ENCODE data around the gene HIRIP3.

Gene HIRIP3

GRCh38 chr16:30011714-30012504, 16.5 kb upstream of the HIRIP3 start:
- DNase-seq: no peak
- H3K4me2 ChIP-seq (ENCODE audit: low read depth, low read length): peak overlapping the region; percentile 72; the same call in 1 of the 2 replicates
- no peak for TF ChIP-seq EZH2phosphoT487 (IDR thresholded peaks at IDR 0.05; ENCODE audit: low read length)
- TF ChIP-seq, protein P1, sequence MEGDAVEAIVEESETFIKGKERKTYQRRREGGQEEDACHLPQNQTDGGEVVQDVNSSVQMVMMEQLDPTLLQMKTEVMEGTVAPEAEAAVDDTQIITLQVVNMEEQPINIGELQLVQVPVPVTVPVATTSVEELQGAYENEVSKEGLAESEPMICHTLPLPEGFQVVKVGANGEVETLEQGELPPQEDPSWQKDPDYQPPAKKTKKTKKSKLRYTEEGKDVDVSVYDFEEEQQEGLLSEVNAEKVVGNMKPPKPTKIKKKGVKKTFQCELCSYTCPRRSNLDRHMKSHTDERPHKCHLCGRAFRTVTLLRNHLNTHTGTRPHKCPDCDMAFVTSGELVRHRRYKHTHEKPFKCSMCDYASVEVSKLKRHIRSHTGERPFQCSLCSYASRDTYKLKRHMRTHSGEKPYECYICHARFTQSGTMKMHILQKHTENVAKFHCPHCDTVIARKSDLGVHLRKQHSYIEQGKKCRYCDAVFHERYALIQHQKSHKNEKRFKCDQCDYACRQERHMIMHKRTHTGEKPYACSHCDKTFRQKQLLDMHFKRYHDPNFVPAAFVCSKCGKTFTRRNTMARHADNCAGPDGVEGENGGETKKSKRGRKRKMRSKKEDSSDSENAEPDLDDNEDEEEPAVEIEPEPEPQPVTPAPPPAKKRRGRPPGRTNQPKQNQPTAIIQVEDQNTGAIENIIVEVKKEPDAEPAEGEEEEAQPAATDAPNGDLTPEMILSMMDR (IDR thresholded peaks at IDR 0.05; ENCODE audit: low read length): no peak

GRCh38 chr16:30010844-30011713, 15.7 kb upstream of the HIRIP3 start, which contains the start of gene DOC2A:
Gene DOC2A, minus strand, starts transcription at chr16:30011027. Its CDS starts 805 bp downstream, at chr16:30010222.
- no peak within 1 kb of the TSS for H3K9ac ChIP-seq (ENCODE audit: low read length)

More at GRCh38 chr16:30011714-30012504, 16.5 kb upstream of the HIRIP3 start:
- Histone ChIP-seq H3K9me2 (replicated peaks; ENCODE audit: insufficient read depth, low read length) (no peaks in the 10 kb centered on the region), H3K9me3 (replicated peaks; ENCODE audit: insufficient read depth, low read length) (no peaks in the 10 kb centered on the region), H2AFZ (ENCODE audit: low read length) (no peak overlapping the region), H3F3A (ENCODE audit: insufficient read depth, low read length) (no peaks in the 10 kb centered on the region), H3K27me3 (replicated peaks; ENCODE audit: insufficient read depth, low read length) (peaks cover 62% of the 10 kb centered on the region), H3K4me3 (ENCODE audit: low read length) (no peak overlapping the region), H3K79me2 (ENCODE audit: low read length) (no peaks in the 10 kb centered on the region), H3K4me1 (ENCODE audit: low read length) (no peaks in the 10 kb centered on the region), H3K36me3 (replicated peaks; ENCODE audit: insufficient read depth, low read length) (no peaks in the 10 kb centered on the region), H3K27ac (ENCODE audit: low read length) (no peak overlapping the region), H3K9ac (ENCODE audit: low read length) (no peak overlapping the region), H4K20me1 (ENCODE audit: insufficient read depth, low read length) (no peaks in the 10 kb centered on the region)

DNA sequence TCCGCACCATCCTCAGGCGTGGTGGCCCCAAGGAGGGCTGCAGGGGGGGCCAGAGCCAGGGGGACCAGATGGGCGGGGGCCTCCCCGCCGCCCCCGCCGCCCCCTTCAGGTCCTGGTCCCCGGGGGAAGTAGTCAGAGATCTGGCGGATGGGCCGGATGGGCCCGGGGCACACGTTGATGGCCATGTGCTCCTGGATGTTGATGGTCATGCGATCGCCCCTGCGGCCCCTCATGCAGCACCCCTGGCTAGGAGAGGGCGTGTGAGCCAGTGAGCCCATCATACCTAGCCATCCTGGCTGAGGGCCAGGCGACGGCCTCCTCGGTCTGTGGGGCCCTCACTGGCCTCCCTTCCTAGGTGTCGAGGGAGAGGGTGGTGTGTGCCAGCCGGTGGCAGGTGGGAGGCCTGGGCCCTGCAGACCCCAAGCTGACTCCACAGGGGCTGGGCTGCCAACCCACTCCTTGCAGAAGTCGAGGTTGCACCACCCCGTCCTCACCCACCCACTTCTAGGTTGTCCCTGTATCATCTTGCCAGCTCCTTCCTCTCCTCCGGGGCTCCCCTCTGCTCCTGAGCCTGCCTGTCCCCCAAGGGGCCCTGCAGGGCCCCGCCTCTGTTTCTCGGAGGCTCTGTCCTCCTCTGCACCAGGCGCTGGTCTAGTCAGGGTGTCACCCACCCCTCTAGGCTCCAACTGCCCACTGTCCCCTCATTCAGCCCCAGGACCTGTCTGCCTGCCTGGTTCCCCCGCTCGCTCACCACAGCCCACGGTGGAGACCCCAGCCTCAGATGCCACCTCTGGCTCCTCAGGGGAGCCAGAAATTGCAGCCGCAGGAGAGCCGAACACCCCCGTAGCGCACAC, 14.8 kb upstream of the HIRIP3 start:
- Histone ChIP-seq H3K27ac (ENCODE audit: low read length) (no peak overlapping the region), H2AFZ (ENCODE audit: low read length) (no peak overlapping the region), H3K4me2 (ENCODE audit: low read depth, low read length) (peak overlapping the region; percentile 41; the same call in 1 of the 2 replicates), H3F3A (ENCODE audit: insufficient read depth, low read length) (no peaks in the 10 kb centered on the region), H3K4me3 (ENCODE audit: low read length) (no peak overlapping the region; the same call in 1 of the 2 replicates), H3K79me2 (ENCODE audit: low read length) (no peaks in the 10 kb centered on the region), H3K9ac (ENCODE audit: low read length) (no peak overlapping the region), H4K20me1 (ENCODE audit: insufficient read depth, low read length) (no peaks in the 10 kb centered on the region), H3K9me2 (replicated peaks; ENCODE audit: insufficient read depth, low read length) (no peaks in the 10 kb centered on the region), H3K9me3 (replicated peaks; ENCODE audit: insufficient read depth, low read length) (no peaks in the 10 kb centered on the region), H3K27me3 (replicated peaks; ENCODE audit: insufficient read depth, low read length) (peaks cover 55% of the 10 kb centered on the region), H3K4me1 (ENCODE audit: low read length) (no peaks in the 10 kb centered on the region), H3K36me3 (replicated peaks; ENCODE audit: insufficient read depth, low read length) (no peaks in the 10 kb centered on the region)
- no peak for TF ChIP-seq EZH2phosphoT487 (IDR thresholded peaks at IDR 0.05; ENCODE audit: low read length)
- TF ChIP-seq, protein P1 (IDR thresholded peaks at IDR 0.05; ENCODE audit: low read length): no peak
- TF ChIP-seq EZH2 (optimal IDR thresholded peaks at IDR 0.05; ENCODE audit: low read depth, low read length): no peak
- DNase-seq: no peak

More at GRCh38 chr16:30010844-30011713, 15.7 kb upstream of the HIRIP3 start, which contains the start of gene DOC2A:
- H3K27me3 ChIP-seq (replicated peaks; ENCODE audit: insufficient read depth, low read length): peaks cover 55% of the 10 kb centered on the region
- H4K20me1 ChIP-seq (ENCODE audit: insufficient read depth, low read length): no peaks in the 10 kb centered on the region
- DNase-seq: no peak
- no peaks in the 10 kb centered on the region for H3K36me3 ChIP-seq (replicated peaks; ENCODE audit: insufficient read depth, low read length)
- H3K79me2 ChIP-seq (ENCODE audit: low read length): no peaks in the 10 kb centered on the region
- H3K9me3 ChIP-seq (replicated peaks; ENCODE audit: insufficient read depth, low read length): no peaks in the 10 kb centered on the region
- H3K4me2 ChIP-seq (ENCODE audit: low read depth, low read length): peak within 1 kb of the TSS; percentile 72; the same call in 1 of the 2 replicates
- no peaks in the 10 kb centered on the region for H3K4me1 ChIP-seq (ENCODE audit: low read length)
- no peaks in the 10 kb centered on the region for H3F3A ChIP-seq (ENCODE audit: insufficient read depth, low read length)
- no peaks in the 10 kb centered on the region for H3K9me2 ChIP-seq (replicated peaks; ENCODE audit: insufficient read depth, low read length)
- no peak within 1 kb of the TSS for H3K27ac ChIP-seq (ENCODE audit: low read length)
- peak within 1 kb of the TSS; percentile 43; the same call in 1 of the 2 replicates for H3K4me3 ChIP-seq (ENCODE audit: low read length)
- TF ChIP-seq EZH2phosphoT487 (IDR thresholded peaks at IDR 0.05; ENCODE audit: low read length) (no peak), EZH2 (optimal IDR thresholded peaks at IDR 0.05; ENCODE audit: low read depth, low read length) (no peak)
- TF ChIP-seq, protein P1 (IDR thresholded peaks at IDR 0.05; ENCODE audit: low read length): no peak
- no peak within 1 kb of the TSS for H2AFZ ChIP-seq (ENCODE audit: low read length)
